Activated CD4-positive, CD25-positive, alpha-beta regulatory T cell treated with anti-CD3 and anti-CD28 coated beads, Interleukin-2, amount 50 U/mL, for 16 hours (primary cell): Measurements from ENCODE around the gene EPB41L5.

ENCODE experiments used
- DNase-seq: peaks from one replicate; pipeline ENCODE4 v3.0.0-alpha.2; 2020; ENCODE audit warnings: low read depth, low spot score

EPB41L5 gene

GRCh38 chr2:120224735-120225548 lies 212.1 kb downstream of the EPB41L5 start:
- no peak for DNase-seq

GRCh38 chr2:120225549-120226065 lies 212.7 kb downstream of the EPB41L5 start:
- no peak for DNase-seq

- no peak for DNase-seq
Measured at GRCh38 chr2:120226316-120226715, 213.4 kb downstream of the EPB41L5 start.

- DNase-seq: no peak
Measured at GRCh38 chr2:120227111-120227991, 214.5 kb downstream of the EPB41L5 start.

- no peak for DNase-seq
Measured at GRCh38 chr2:120228503-120228902, 215.6 kb downstream of the EPB41L5 start.
